Dermis lymphatic vessel endothelial cell (primary cell): Measurements from ENCODE around the gene SPRING1. TPM values are rescaled to one million over a fixed set of nuclear protein-coding genes. Genes with fewer than 3 reads are reported as not detected.

Experiments
- total RNA-seq: library from RNA; depleted of rRNA; stranded (reverse); fragments of >200 nt; gene quantifications from 2 replicates; pipeline ENCODE4 v1.2.1, GENCODE V29; 2014

The SPRING1 gene
- 24.5 and 26.2 TPM in 2 replicates for total RNA-seq

GRCh38 chr12:116737774-116738657, at the start of gene SPRING1, which contains the start of gene RNFT2:
Gene SPRING1, minus strand, starts transcription at chr12:116738069. Its CDS starts 169 bp downstream, at chr12:116737900.
Gene RNFT2, plus strand, starts transcription at chr12:116738315. Its CDS starts 2,183 bp downstream, at chr12:116740498.

Other genes starting within 250 kb of the SPRING1 start
- gene MAP1LC3B2, start 178.7 kb downstream of the SPRING1 start, total RNA-seq = 0.43 TPM in 2 replicates
- gene RNFT2, start 246 bp upstream of the SPRING1 start, total RNA-seq = 0.54 and 1.8 TPM in 2 replicates
- gene HRK, start 143.4 kb upstream of the SPRING1 start, total RNA-seq = not detected in 2 replicates
- gene FBXW8, start 172.9 kb upstream of the SPRING1 start, total RNA-seq = 8.8 and 11.6 TPM in 2 replicates